HG02938 (cell line): ENCODE measurements around the gene PRKAR2B.
"Not testable (repeated sequence)": the region's sequence is repeated elsewhere in the genome, so short reads cannot be mapped to it uniquely, and the experiment has no call there.

Experiments
- ATAC-seq: cut with Tn5 transposase; IDR thresholded peaks from one replicate; pipeline ENCODE4 v1.9.1; 2021; ENCODE audit warnings: mild to moderate bottlenecking, moderate library complexity; ENCODE audit not compliant: unreplicated experiment

PRKAR2B gene

DNA sequence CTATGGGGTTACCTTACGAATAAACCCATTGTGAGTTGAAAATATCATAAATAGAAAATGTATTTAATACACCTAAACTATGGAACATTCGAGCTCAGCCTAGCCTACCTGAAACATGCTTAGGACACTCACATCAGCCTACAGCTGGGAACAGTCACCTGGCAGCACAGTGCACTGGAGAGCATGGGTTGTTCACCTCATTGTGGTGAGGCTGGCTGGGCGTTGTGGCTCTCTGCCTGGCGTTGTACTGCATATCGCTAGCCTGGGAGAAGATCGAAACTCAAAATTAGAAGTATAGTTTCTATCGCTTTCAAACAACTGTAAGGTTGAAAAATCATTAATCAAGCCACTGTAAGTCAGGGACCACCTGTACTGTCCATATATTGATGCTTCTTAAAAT is 107.0 kb downstream of the PRKAR2B start:
- no peak for ATAC-seq

DNA sequence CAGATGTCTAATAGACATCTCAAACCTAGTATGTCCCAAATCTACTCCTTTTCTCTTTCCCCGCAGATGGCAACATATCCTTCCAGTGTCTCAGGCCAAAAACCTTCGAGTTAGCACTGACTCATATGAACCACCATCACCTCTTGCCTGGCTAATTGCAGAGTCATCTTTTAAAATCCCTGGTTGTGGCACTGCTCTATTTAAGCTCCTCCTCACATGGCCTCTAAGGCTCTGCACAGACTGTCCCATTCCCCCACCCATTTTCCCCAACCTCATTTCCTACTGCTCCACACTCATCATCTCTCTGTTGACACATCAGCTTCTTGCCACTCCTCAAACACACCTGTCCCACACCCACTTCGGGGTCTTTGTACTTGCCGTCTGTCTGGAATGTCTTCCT is 107.5 kb downstream of the PRKAR2B start:
- ATAC-seq = no peak

DNA sequence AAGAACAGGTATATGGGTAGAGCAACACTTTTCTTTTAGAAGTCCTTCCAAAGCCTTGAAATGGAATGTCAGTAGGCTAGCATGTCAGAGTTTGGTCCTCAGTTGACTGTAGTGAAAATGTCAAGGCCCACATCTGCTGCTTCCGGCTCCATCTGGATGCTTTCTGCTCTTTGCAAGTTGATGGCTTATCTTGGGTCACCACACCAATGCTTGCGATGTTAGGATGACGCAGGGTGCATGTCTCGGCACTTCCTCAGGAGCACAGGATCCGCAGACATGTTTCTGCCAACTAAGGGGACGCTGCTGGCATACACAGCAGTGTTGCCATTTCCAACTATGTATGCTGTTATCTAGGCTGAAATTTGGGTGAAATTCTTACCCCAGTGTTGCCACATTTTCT is 110.3 kb downstream of the PRKAR2B start:
- no peak for ATAC-seq

DNA sequence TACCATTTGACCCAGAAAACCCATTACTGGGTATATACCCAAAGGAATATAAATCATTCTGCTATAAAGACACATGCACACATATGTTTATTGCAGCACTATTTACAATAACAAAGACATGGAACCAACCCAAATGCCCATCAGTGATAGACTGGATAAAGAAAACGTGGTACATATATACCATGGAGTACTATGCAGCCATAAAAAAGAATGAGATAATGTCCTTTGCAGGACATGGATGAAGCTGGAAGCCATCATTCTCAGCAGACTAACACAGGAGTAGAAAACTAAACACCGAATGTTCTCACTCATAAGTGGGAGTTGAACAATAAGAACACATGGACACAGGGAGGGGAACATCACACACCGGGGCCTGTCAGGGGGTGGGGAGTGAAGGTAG is 111.2 kb downstream of the PRKAR2B start:
- ATAC-seq = not testable (repeated sequence)

DNA sequence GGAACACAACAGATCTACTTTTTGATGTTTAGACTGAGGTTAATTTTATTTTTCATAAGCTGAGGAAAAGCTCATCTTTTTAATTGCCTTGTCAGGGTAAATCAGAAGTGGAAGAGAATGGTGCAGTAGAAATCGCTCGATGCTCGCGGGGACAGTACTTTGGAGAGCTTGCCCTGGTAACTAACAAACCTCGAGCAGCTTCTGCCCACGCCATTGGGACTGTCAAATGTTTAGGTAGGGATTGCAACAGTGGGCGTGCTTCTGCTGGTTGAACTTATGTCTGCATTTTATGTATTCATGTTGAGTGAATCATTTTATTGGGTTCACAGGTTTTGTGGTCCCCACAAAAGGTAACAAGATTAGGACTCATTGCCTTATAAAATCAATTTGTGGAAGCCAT is 112.6 kb downstream of the PRKAR2B start:
- no peak for ATAC-seq

DNA sequence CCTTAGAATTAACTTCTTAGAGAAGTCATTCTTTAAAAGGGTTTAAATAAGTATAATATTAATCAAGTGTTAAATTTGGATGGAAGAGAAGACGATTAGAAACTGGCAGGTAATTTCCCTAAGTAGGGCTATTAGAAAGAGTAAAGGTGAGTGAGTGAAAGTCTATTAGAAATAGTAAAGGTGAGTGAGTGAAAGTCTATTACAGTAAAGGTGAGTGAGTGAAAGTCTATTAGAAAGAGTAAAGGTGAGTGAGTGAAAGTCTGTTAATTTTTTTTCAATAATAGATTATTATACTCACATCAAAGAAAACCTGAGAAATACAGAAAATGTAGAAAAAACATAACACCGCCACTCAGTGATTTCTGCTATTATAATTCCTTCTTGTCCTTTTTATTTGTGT is 113.5 kb downstream of the PRKAR2B start:
- ATAC-seq = no peak

DNA sequence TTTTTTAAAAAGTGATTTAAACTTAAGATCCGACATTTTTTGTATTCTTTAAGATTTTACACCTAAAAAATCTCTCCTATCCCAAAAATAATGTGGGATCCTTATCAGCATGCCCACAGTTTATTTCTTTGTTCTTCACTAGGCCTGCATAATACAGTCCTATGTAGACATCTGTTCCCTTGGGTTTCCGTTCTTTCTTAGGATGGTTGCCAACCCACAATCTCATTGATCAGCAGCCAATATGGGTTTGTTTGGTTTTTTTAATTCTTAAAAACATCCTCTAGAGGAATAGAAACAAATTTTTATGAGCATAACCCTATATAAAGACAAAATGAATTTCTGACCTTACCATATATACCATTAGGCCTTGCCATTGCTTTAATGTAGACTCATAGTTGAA is 115.9 kb downstream of the PRKAR2B start:
- no peak for ATAC-seq

DNA sequence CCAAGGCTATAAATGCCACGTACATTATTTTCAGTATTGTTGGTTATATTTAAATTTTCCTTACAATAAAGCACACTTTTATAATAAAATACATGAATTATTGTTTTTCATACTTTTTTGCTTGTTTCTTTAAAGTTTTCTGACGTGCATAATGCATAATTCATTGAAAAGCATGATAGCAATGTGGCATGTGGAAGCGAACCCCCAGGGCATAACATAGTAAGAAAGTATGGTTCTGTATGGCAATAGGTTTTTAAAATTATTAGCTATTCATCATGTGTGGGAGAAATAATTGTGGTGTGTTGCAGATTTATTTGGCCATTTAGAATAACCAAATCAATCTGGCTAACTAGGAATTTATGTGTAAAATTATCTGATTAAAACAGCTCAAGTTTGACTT is 116.9 kb downstream of the PRKAR2B start:
- ATAC-seq = no peak

DNA sequence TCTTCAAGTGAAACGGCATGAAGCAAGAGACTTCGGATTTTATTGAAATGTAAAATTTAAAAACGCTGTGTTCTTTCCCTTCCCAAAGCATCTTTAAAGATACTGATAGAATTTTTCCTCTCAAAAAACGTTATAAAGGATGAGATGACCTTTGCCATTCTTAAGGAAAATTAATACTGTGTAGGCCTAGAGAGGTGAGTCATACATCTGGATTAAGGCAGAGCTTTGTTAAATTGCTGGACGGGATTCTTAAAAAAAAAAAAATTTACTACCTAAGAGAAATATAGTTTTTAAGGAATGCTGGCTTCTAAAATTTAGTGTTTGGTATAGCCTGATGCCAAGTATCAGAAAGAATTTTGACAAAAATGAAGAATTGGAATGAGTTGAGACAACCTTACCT is 118.0 kb downstream of the PRKAR2B start:
- no peak for ATAC-seq

DNA sequence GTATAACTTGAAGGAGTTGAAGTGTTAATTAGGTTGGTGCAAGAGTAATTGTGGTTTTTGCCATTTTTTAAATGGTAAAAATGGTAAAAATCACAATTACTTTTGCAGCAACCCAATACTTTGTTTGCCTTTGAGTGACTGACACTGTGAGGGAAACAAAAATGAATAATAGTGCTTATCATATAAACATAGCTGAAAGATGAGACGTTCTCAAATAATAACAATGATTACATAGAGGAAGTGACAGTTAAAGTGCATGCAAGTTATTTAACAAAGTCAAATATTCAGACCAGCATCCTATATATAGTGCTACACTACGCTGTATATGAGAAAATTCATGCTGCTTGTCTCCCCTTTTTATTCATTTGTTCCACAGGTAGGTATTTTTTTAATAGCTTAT is 119.6 kb downstream of the PRKAR2B start:
- ATAC-seq = no peak

DNA sequence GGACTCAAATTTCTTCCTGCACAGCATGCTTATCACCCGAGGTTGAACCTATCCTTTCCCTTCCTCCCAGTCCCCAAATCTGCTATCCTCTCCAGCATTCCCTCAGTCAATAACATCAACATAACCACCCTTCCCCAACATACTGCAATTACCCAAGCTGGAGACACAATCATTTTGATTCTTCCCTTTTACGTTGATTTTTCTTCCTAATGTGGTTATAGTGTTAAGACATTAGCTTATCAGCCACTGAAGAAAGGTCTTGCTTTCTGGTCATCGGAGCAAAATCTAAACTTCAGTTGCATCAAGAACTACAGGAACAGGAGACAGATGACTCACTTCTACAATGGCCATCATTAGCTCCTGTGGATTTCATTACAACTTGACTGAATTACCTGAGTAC is 120.8 kb downstream of the PRKAR2B start:
- ATAC-seq = no peak

DNA sequence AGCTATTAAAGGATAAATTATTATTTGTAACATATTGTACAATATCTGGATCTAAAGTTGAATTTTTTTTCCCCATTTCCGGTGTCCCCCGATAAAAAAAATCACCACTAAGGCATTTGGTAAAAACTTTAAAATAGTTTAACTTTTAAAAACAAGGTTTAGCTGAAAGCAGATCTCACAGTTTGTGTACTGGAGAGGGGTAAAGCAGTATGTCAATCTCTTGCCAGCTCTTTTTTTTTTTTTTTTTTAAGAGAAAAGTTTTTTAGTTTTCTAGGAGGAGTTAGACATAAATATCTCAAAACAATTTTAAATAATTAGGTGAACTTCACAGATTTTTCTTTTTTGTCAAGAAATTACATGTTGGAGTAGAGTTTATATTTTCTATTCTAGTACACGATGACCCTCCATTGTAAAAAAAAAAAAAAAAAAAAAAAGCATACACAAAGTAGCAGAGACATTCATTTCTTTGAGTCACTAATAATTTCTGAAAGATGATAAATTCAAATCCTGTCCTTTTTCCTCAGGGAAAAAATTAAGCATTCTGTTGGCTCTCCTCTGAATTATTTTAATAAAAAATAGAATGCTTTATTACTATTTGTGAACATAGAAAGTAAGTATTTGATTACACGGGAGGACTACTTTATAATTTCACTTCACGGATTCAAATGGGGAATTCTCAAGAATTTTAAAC is 122.4 kb downstream of the PRKAR2B start:
- ATAC-seq = no peak

DNA sequence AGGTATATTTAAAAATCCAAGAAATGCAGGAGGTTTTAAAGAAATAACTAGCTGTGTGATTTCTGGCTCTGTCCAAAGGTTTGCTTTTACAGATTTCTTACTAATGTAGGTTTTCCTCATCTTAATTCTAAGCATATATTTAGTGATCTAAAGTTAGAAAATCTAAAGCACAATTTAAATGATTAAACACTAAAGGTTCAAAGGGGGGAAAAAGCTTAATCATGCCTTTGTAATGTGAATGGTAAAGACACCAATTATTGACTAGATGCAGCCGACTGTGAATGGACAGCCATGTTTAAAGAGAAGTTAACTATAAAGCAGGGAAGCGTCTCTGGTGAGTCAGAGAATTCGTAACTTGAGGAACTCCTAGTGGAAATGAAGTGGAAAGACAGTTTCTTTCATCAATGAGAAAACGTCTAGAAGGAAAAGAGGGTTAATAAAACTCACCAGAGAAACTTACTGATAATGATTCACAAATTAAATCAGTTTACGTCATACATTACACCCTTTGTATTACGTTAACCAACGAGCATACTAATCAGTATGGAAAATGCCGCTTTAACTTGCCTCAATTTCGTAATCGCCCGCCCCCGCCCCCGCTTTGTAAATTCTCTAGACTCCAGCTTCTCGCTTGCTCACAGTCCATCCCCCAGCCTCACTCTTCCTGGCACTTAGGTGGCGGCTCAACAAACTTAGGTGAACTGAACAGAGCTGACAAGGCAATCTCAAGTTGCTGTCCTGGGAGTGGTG is 123.2 kb downstream of the PRKAR2B start:
- ATAC-seq = no peak

DNA sequence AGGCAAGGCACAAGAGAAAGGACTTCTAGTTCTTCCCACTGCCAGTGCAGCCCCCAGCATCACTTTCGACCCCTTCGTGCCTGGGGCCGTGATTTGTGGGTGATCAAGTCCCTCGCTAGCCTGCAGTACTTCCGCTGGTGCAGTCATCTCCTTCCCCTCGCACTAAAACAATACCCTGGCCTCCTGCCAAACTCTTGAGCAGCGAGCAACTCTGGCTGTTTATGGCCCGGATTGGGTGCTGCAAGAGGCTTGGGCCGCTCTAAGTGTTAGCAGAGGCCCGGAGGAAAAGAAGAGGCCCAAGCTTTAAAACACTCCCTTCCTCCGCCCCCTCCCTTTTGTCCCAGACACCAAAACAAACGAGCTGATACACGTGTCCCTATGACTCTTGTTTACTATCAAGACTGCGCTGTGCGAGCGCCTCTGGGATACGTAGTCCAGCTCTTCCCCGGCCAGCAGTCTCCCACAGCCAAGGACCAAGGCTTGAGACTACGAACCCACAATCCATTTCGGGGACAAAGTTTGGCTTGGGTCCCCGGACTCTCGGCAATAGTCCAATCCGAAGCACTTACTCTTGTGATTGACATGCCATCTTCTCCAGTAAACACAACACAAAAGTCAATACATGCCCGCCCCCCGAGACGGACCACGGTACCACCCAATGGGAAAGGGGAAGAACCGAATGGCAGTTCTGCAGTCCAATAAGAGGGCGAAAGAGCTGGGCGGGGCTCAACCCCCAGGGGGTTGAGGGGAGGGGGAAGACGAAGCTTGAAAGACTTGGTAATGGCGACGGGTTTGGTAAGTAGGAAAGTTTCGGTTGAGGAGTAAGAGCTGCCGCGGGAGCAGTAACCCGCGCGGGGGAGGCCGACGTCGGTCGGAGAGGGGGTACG is 124.0 kb downstream of the PRKAR2B start, which contains the start of gene HBP1:
HBP1 (plus strand) TSS at position 771 of the 887 bp plus-strand sequence. CDS start 10,891 bp downstream, outside the sequence.
- ATAC-seq = peak; percentile 90

DNA sequence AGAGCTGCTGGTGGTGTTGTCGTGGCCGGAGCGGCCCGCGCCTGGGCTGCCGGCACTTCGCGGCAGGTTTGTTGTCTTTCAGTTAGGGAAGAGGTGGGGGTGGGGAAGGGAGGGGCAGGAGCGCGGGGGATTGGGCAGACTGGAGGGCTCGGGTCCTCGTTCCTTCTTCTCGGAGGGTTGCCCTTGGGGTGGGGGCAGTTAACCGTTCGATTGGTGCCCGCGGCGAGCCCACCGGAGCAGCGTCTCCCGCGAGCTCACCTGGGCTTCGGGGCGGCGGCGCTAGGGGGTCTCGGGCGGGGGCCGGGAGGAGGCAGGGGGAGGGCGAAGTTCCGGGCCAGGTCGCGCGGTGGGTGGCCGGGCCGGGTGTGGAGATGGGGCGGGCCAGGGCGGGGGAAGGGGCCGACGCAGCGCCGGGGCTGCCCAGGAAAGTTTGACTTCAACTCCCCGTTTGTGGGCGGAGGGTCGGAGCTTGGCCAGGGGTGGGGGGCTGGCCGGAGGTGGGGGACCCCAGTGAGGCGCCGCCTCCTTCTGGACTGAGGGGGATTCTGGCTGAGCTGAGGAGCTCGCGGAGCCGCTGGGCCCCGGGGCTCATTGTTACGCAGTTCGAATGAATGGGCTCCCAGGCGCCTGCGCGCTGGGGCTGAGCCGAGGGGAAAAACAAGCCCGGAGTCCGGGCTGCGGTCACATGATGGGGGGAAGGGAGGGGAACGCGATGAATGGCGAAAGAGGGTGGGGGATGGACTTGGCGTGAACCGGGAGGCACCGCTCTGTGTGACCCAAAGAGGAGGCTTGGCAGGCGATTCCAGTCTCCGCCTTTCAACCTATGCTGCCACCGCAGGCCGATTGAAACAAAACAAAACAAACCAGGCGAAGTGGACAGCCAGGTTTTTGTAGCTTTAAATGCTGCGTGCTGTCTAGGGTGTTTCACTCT is 124.9 kb downstream of the PRKAR2B start:
- ATAC-seq = peak; percentile 18

DNA sequence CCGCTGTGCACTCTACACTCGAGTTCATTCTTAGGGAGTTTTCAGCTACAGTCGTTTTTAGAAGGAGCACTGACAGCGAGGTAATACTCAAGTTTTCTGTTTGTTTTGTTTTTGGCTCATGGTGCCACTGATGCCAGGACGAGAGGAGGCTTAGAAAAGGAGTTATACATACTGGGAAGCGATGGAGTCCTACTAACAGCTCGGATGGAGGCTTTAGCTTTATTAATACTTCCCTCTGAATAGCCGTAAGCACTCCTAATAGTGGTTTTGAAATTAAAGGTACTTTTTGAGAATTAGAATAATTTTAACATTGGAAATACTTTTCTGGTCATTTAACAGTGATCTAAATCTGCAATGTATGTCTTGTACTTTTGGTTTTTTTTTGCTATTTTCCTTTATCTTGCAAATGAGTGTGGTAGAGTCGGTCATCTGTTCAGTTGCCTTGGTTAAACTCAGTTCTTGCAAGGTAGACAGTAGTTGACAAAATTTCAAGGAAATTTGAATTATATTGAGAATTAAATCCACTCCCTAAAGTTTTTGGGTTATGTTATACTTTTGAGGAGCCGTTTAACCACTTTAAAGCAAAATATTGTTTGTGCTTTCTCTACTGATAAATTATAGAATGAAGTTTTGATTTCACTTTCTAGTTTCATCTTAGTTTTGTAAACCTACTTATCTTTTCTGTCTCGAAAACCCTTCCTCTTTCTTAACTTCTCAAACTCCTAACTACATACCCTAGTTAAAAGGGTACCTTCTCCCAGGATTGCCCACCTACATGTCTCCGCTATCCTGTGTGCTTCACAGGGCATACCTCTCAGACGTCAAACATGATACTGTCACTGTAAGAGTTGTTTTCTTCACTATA is 125.8 kb downstream of the PRKAR2B start:
- no peak for ATAC-seq

DNA sequence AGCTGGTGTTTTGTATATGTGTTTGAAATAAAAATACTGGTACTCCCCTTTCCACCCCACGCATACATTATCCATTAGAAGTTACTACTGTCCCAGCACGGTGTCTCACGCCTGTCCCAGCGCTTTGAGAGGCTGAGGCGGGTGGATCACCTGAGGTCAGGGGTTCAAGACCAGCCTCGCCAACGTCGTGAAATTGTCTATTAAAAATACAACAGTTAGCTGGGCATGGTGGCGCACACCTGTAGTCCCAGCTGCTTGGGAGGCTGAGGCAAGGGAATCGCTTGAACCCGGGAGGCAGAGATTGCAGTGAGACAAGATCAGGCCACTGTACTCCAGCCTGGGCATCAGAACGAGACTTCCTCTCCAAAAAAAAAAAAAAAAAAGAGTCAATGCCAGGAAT is 127.0 kb downstream of the PRKAR2B start:
- no peak for ATAC-seq

DNA sequence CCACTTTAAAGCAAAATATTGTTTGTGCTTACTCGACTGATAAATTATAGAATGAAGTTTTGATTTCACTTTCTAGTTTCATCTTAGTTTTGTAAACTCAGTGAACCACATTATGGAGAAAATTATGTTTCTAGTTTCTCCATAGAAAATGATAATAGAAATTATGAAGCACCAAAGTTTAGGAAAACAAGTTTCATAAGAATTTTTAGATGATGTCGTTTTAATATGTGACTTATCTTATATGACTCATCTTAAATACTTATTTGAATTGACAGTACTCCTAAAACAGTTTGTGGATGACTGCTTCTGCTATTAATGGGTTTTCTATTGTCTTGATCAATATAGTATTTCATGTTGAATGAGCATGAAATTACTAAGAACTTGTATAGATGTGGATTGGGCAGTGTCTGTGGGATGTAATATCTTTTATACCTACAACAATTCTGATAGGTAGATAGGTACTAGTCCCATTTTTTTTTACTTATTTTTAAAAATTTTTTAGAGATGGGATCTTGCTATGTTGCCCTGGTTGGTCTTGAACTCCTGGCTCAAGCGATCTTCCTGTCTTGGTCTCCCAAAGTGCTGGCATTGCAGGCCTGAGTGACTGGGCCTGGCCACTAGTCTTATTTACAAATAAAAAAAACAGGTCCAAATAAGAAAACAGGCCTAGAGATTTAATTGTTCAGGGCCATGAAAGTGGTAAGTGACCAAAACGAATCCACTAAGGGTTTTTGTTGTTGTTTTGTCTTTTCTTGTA is 127.9 kb downstream of the PRKAR2B start:
- no peak for ATAC-seq

DNA sequence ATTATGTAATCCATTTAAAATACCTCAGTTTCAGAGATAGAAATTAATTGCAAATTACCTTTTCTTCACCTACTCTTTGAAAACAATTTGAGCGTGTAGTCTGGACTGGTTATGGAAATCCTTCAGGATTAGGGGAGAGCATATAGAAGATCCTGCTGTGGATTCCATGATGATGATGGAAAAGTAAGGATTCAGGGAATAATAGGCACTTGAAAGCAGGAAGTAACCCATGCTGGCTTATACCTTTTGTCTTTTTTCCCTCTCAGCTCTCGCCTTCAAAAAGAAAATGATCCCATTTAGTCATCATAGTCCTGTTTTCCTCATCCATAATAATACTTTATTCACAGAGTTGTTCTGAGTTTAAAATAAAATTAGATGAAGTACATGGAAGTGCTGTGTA is 128.7 kb downstream of the PRKAR2B start:
- no peak for ATAC-seq
